HepG2 (cell line): Measurements from ENCODE around the gene WNT2B. TPM values are rescaled to one million over a fixed set of nuclear protein-coding genes. Genes with fewer than 3 reads are reported as not detected.

Source experiments
- microRNA-seq: library from miRNA; unstranded; fragments of <30 nt; microRNA quantifications from one replicate; pipeline ENCODE4, GENCODE V29; 2020
- polyA plus RNA-seq, 8 experiments: library from polyadenylated mRNA; depleted of rRNA in 3 of 8; stranded (reverse) in 7 of 8; unstranded in 1 of 8; fragments of >200 nt; fragmentation: Illumina TruSeq in 4 of 8; extraction: Trizol in 4 of 8; gene quantifications; 2 replicates each; pipeline versions ENCODE4 v1.2.1 to v1.2.3, GENCODE V29; 2011 to 2016; ENCODE audit warnings: low read depth in 4 of 8, missing spikeins in 1 of 8, mixed read lengths in 1 of 8; ENCODE audit not compliant: insufficient read depth in 1 of 8
- total RNA-seq, 5 experiments: library from RNA; depleted of rRNA; stranded (reverse); fragments of >200 nt; fragmentation: Illumina TruSeq; extraction: Trizol; gene quantifications; 2 replicates each; pipeline ENCODE4 v1.2.3, GENCODE V29; 2016; ENCODE audit warnings: low read depth in 1 of 5

The WNT2B gene
- total and polyA plus RNA-seq, 2 of the 13 experiments (the other 11 are each of a cell fraction or from before 2014, with no cell fraction given), result 0.11 to 0.32 TPM

Small RNAs within 50 kb of the gene (microRNA-seq; reads per million reads assigned to microRNA genes)
- not detected for gene MIR4256

Other genes with a start within 250 kb of the WNT2B start
- gene CTTNBP2NL, start 112.8 kb upstream of the WNT2B start, total RNA-seq (2016; rRNA removed; fragmentation: Illumina TruSeq; extraction: Trizol), result 4.1 and 6.1 TPM in 2 replicates
- gene CTTNBP2NL, start 112.8 kb upstream of the WNT2B start, polyA plus RNA-seq (2011; rRNA removed), result 2.1 and 3.0 TPM in 2 replicates
- 8.7 and 19.9 TPM in 2 replicates for gene ST7L, start 110.2 kb downstream of the WNT2B start, total RNA-seq (2016; rRNA removed; fragmentation: Illumina TruSeq; extraction: Trizol)
- 8.0 and 8.6 TPM in 2 replicates for gene ST7L, start 110.2 kb downstream of the WNT2B start, polyA plus RNA-seq (2011; rRNA removed)
- 117 and 210 TPM in 2 replicates for gene CAPZA1, start 110.9 kb downstream of the WNT2B start, total RNA-seq (2016; rRNA removed; fragmentation: Illumina TruSeq; extraction: Trizol)
- gene CAPZA1, start 110.9 kb downstream of the WNT2B start, polyA plus RNA-seq (2011; rRNA removed), result 47.9 and 67.0 TPM in 2 replicates
- 38.0 and 56.4 TPM in 2 replicates for gene MOV10, start 165.7 kb downstream of the WNT2B start, total RNA-seq (2016; rRNA removed; fragmentation: Illumina TruSeq; extraction: Trizol)
- gene MOV10, start 165.7 kb downstream of the WNT2B start, polyA plus RNA-seq (2011; rRNA removed), result 58.2 and 70.6 TPM in 2 replicates
- gene RHOC, start 198.2 kb downstream of the WNT2B start, total RNA-seq (2016; rRNA removed; fragmentation: Illumina TruSeq; extraction: Trizol), result 64.3 and 67.4 TPM in 2 replicates
- gene RHOC, start 198.2 kb downstream of the WNT2B start, polyA plus RNA-seq (2011; rRNA removed), result 182 and 203 TPM in 2 replicates
- gene PPM1J, start 206.4 kb downstream of the WNT2B start, total RNA-seq (2016; rRNA removed; fragmentation: Illumina TruSeq; extraction: Trizol), result 0.07 TPM in 1 of 2 replicates, not detected in the other
- gene PPM1J, start 206.4 kb downstream of the WNT2B start, polyA plus RNA-seq (2011; rRNA removed), result 0.22 and 0.50 TPM in 2 replicates